RWPE2 (cell line): ENCODE data around the gene OR2T5.
"Not testable (repeated sequence)": the region's sequence is repeated elsewhere in the genome, so short reads cannot be mapped to it uniquely, and the experiment has no call there.

Experiments
- ATAC-seq: fragments of 200-7000 bp; cut with Tn5 transposase; 3 replicates; pipeline ENCODE4 v1.9.1; 2021; ENCODE audit warnings: low read depth
- DNase-seq: peaks from one replicate; pipeline ENCODE4 v3.0.0-alpha.2; 2020; ENCODE audit warnings: low spot score
- H3K27ac ChIP-seq: fragments of 450-650 bp; 2 replicates; pipeline ENCODE4 v1.5.1; 2017; ENCODE audit warnings: mild to moderate bottlenecking; ENCODE audit not compliant: poor library complexity, severe bottlenecking
- H3K27me3 ChIP-seq: fragments of 250-450 bp; sonication (Bioruptor Pico); 2 replicates; pipeline ENCODE4 v1.5.1; 2021; ENCODE audit warnings: mild to moderate bottlenecking, moderate library complexity; ENCODE audit not compliant: insufficient read depth, poor library complexity, severe bottlenecking
- H3K36me3 ChIP-seq: fragments of 250-450 bp; sonication (Bioruptor Pico); 2 replicates; pipeline ENCODE4 v1.5.1; 2020; ENCODE audit warnings: low read depth, mild to moderate bottlenecking, moderate library complexity
- H3K4me1 ChIP-seq: fragments of 250-450 bp; sonication (Bioruptor Pico); 2 replicates; pipeline ENCODE4 v1.5.1; 2021; ENCODE audit warnings: mild to moderate bottlenecking, moderate library complexity; ENCODE audit not compliant: insufficient read depth, poor library complexity, severe bottlenecking
- H3K4me3 ChIP-seq: fragments of 250-450 bp; sonication (Bioruptor Pico); 2 replicates; pipeline ENCODE4 v1.5.1; 2021; ENCODE audit warnings: mild to moderate bottlenecking, moderate library complexity; ENCODE audit not compliant: severe bottlenecking
- H3K9me3 ChIP-seq: fragments of 250-450 bp; sonication (Bioruptor Pico); 2 replicates; pipeline ENCODE4 v1.5.1; 2021; ENCODE audit warnings: mild to moderate bottlenecking, moderate library complexity; ENCODE audit not compliant: severe bottlenecking

The OR2T5 gene

GRCh38 chr1:248488289-248488688 lies at the start of gene OR2T5:
TSS of gene OR2T5 (plus strand) at chr1:248488589. CDS start at chr1:248488589, 0 bp downstream.
- DNase-seq, H3K36me3 ChIP-seq, H3K27me3 ChIP-seq, H3K4me1 ChIP-seq, H3K4me3 ChIP-seq, H3K27ac ChIP-seq, ATAC-seq, H3K9me3 ChIP-seq: not testable (repeated sequence)

GRCh38 chr1:248438668-248439067 lies 49.7 kb upstream of the OR2T5 start:
- H3K27me3 ChIP-seq, ATAC-seq, DNase-seq: not testable (repeated sequence)

GRCh38 chr1:248439283-248439682 lies 49.1 kb upstream of the OR2T5 start:
- not testable (repeated sequence) for H3K27me3 ChIP-seq, H3K27ac ChIP-seq, H3K36me3 ChIP-seq, H3K4me1 ChIP-seq, H3K9me3 ChIP-seq, DNase-seq, ATAC-seq, H3K4me3 ChIP-seq

More at GRCh38 chr1:248438668-248439067, 49.7 kb upstream of the OR2T5 start:
- H3K36me3 ChIP-seq, H3K4me1 ChIP-seq, H3K9me3 ChIP-seq, H3K4me3 ChIP-seq, H3K27ac ChIP-seq: not testable (repeated sequence)

- DNase-seq, H3K27ac ChIP-seq, H3K4me1 ChIP-seq, H3K4me3 ChIP-seq, H3K36me3 ChIP-seq, H3K27me3 ChIP-seq, H3K9me3 ChIP-seq, ATAC-seq: not testable (repeated sequence)
Measured at GRCh38 chr1:248442500-248443277, 45.7 kb upstream of the OR2T5 start.

GRCh38 chr1:248444603-248445002 lies 43.8 kb upstream of the OR2T5 start:
- H3K4me3 ChIP-seq, H3K36me3 ChIP-seq, ATAC-seq, H3K27me3 ChIP-seq, H3K27ac ChIP-seq, H3K4me1 ChIP-seq, H3K9me3 ChIP-seq, DNase-seq: not testable (repeated sequence)

- H3K4me3 ChIP-seq, H3K27ac ChIP-seq, H3K9me3 ChIP-seq, H3K4me1 ChIP-seq, ATAC-seq, DNase-seq, H3K36me3 ChIP-seq, H3K27me3 ChIP-seq: not testable (repeated sequence)
Measured at GRCh38 chr1:248445399-248445798, 43.0 kb upstream of the OR2T5 start, which contains the start of gene OR2T2. TSS of gene OR2T2 (plus strand) at chr1:248445637. CDS start at chr1:248452798, 7,161 bp downstream.

- not testable (repeated sequence) for ATAC-seq, H3K27me3 ChIP-seq, H3K4me3 ChIP-seq, DNase-seq, H3K36me3 ChIP-seq, H3K9me3 ChIP-seq, H3K4me1 ChIP-seq, H3K27ac ChIP-seq
Measured at GRCh38 chr1:248448409-248449074, 39.8 kb upstream of the OR2T5 start.

- H3K27ac ChIP-seq, H3K36me3 ChIP-seq, H3K4me3 ChIP-seq, ATAC-seq, H3K27me3 ChIP-seq, H3K4me1 ChIP-seq, H3K9me3 ChIP-seq, DNase-seq: not testable (repeated sequence)
Measured at GRCh38 chr1:248449821-248450465, 38.4 kb upstream of the OR2T5 start.

- not testable (repeated sequence) for ATAC-seq, H3K9me3 ChIP-seq, H3K27ac ChIP-seq, H3K36me3 ChIP-seq, H3K4me3 ChIP-seq, H3K4me1 ChIP-seq, H3K27me3 ChIP-seq, DNase-seq
Measured at GRCh38 chr1:248450466-248451145, 37.8 kb upstream of the OR2T5 start.

- DNase-seq, H3K9me3 ChIP-seq, H3K4me3 ChIP-seq, ATAC-seq, H3K27me3 ChIP-seq, H3K36me3 ChIP-seq, H3K4me1 ChIP-seq, H3K27ac ChIP-seq: not testable (repeated sequence)
Measured at GRCh38 chr1:248453619-248454018, 34.8 kb upstream of the OR2T5 start.

- DNase-seq, H3K36me3 ChIP-seq, H3K9me3 ChIP-seq, H3K27ac ChIP-seq, H3K4me3 ChIP-seq, ATAC-seq, H3K4me1 ChIP-seq, H3K27me3 ChIP-seq: not testable (repeated sequence)
Measured at GRCh38 chr1:248455045-248455444, 33.3 kb upstream of the OR2T5 start.
